CD4-positive, alpha-beta T cell treated with Interleukin-17A for 1 hour (primary cell): ENCODE measurements around the gene PPP1R15A.
A peak's percentile ranks its signal among the peaks of the same experiment; 100 is the strongest.
"Not testable (repeated sequence)": the region's sequence is repeated elsewhere in the genome, so short reads cannot be mapped to it uniquely, and the experiment has no call there.

Experiments used
- DNase-seq: peaks from one replicate; pipeline ENCODE4 v3.0.0-alpha.2; 2020

PPP1R15A gene

GRCh38 chr19:48859711-48860572 lies 12.3 kb upstream of the PPP1R15A start:
- peak; percentile 21 for DNase-seq

GRCh38 chr19:48861313-48861712 lies 10.9 kb upstream of the PPP1R15A start:
- no peak for DNase-seq

GRCh38 chr19:48862827-48863226 lies 9.4 kb upstream of the PPP1R15A start:
- no peak for DNase-seq

- no peak for DNase-seq
Observed at GRCh38 chr19:48866692-48867091, 5.5 kb upstream of the PPP1R15A start.

- no peak for DNase-seq
Observed at GRCh38 chr19:48867123-48867745, 5.0 kb upstream of the PPP1R15A start.

GRCh38 chr19:48867746-48868113 lies 4.5 kb upstream of the PPP1R15A start:
- DNase-seq = no peak

GRCh38 chr19:48868114-48868886 lies 3.9 kb upstream of the PPP1R15A start, which contains the start of gene PLEKHA4:
PLEKHA4 (minus strand) TSS chr19:48868617; CDS start chr19:48867620, 997 bp downstream.
- DNase-seq = no peak

GRCh38 chr19:48870048-48870447 lies 2.2 kb upstream of the PPP1R15A start:
- no peak for DNase-seq

- DNase-seq = not testable (repeated sequence)
Observed at GRCh38 chr19:48871471-48872181, 595 bp upstream of the PPP1R15A start.

- peak; percentile 91 for DNase-seq
Observed at GRCh38 chr19:48872884-48873475, 759 bp downstream of the PPP1R15A start.

GRCh38 chr19:48873476-48874302 lies 1.5 kb downstream of the PPP1R15A start:
- DNase-seq = peak; percentile 43

GRCh38 chr19:48874303-48875135 lies 2.3 kb downstream of the PPP1R15A start:
- no peak for DNase-seq

GRCh38 chr19:48876043-48876981 lies 4.1 kb downstream of the PPP1R15A start:
- DNase-seq = peak; percentile 60

GRCh38 chr19:48877855-48878195 lies 5.6 kb downstream of the PPP1R15A start:
- DNase-seq = peak; percentile 48

GRCh38 chr19:48878196-48879024 lies 6.2 kb downstream of the PPP1R15A start:
- DNase-seq = peak; percentile 59

- DNase-seq = peak; percentile 30
Observed at GRCh38 chr19:48879025-48879637, 6.9 kb downstream of the PPP1R15A start.

- peak; percentile 38 for DNase-seq
Observed at GRCh38 chr19:48879696-48880095, 7.5 kb downstream of the PPP1R15A start.
